BJ (cell line): Measurements from ENCODE around the gene CCDC69. TPM values are rescaled to one million over a fixed set of nuclear protein-coding genes. Genes with fewer than 3 reads are reported as not detected.

Experiments
- CTCF ChIA-PET: fragments of 350-600 bp; formaldehyde crosslinking; extraction: SDS; loops from one replicate; lab custom pipeline; 2021; ENCODE audit warnings: antibody characterized with exemption, inconsistent platforms; lab: Yijun Ruan, JAX
- POLR2A ChIA-PET: fragments of 300-600 bp; sonication (Branson Sonifier 250); formaldehyde crosslinking; extraction: SDS; loops from one replicate; lab custom pipeline; 2021; ENCODE audit warnings: antibody characterized with exemption; lab: Charles Lee
- DNase-seq: peaks from one replicate; pipeline ENCODE4 v3.0.0-alpha.2; 2011; ENCODE audit warnings: low read depth
- H3K27me3 ChIP-seq: 2 replicates; pipeline ENCODE4 v1.6.0; 2011; ENCODE audit warnings: low read length; ENCODE audit not compliant: control insufficient read depth, insufficient read depth
- H3K36me3 ChIP-seq: 2 replicates; pipeline ENCODE4 v1.5.1; 2011; ENCODE audit warnings: low read length; ENCODE audit not compliant: control insufficient read depth, insufficient read depth
- H3K4me3 ChIP-seq: 2 replicates; pipeline ENCODE4 v1.5.1; 2011; ENCODE audit warnings: low read depth, mild to moderate bottlenecking, control low read depth, low read length
- polyA plus RNA-seq: library from polyadenylated mRNA; depleted of rRNA; stranded (reverse); fragments of >200 nt; gene quantifications from 2 replicates; pipeline ENCODE4 v1.2.3, GENCODE V29; 2011
- TF ChIP-seq, protein P1 (sequence below): IDR thresholded peaks from 2 replicates; pipeline ENCODE4 v1.5.1; 2011; ENCODE audit warnings: low read depth, mild to moderate bottlenecking, control low read depth, inconsistent platforms, low read length, moderate library complexity; ENCODE audit not compliant: insufficient read depth

The CCDC69 gene
- polyA plus RNA-seq, 1 experiment = 0.93 TPM

DNA sequence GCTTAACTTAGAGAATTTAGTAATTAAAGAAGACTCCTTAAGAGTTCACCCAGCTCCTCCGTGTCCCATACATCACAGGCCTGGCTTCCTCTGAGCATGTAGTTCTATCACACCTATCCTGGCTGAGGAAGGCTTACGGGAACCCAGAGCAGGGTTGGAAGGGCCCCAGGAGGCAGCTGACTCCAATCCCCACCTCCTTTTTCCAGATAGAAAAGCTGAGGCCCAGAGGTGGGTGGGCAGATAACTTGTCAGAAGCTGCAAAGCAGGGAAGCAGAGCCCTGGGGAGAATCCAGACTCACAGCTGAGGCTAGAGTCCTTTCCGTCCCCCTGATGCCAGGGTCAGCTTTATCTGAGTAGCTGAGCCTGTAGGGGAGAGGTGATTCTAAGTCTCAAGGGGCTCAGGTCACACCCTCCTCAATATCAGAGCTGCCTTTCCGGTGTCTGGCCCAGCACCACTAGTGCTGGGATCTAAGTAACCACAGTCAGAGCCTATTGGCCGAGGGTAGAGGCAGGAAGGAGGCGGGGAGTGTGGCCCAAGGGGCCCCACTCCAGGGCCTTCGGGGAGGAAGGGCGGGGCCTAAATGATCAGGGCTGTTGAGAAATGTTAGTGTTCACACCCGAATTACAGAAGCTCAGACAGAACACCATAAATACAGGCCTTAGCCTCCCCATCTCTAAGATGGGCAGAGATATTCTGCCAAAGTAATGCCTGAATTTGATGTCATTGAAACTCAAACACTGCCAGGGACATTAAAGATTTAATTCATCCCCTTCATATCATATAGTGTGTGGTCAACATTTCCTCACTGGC, 9.9 kb downstream of the CCDC69 start:
- H3K27me3 ChIP-seq = peaks cover 2% of the 10 kb centered on the region; the same call in 1 of the 2 replicates
- no peak overlapping the region for H3K4me3 ChIP-seq
- no peak for DNase-seq
- H3K36me3 ChIP-seq = no peaks in the 10 kb centered on the region; the same call in 1 of the 2 replicates
- ChIA-PET CTCF (interaction anchor here (1.1 to 2.3 kb wide), 3 partner anchors 10 to 445 kb away, joined by 3 to 6 read pairs (median 6); partner anchors contain the start of gene CCDC69), POLR2A (no interaction called here)
- TF ChIP-seq, protein P1, sequence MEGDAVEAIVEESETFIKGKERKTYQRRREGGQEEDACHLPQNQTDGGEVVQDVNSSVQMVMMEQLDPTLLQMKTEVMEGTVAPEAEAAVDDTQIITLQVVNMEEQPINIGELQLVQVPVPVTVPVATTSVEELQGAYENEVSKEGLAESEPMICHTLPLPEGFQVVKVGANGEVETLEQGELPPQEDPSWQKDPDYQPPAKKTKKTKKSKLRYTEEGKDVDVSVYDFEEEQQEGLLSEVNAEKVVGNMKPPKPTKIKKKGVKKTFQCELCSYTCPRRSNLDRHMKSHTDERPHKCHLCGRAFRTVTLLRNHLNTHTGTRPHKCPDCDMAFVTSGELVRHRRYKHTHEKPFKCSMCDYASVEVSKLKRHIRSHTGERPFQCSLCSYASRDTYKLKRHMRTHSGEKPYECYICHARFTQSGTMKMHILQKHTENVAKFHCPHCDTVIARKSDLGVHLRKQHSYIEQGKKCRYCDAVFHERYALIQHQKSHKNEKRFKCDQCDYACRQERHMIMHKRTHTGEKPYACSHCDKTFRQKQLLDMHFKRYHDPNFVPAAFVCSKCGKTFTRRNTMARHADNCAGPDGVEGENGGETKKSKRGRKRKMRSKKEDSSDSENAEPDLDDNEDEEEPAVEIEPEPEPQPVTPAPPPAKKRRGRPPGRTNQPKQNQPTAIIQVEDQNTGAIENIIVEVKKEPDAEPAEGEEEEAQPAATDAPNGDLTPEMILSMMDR = no peak

DNA sequence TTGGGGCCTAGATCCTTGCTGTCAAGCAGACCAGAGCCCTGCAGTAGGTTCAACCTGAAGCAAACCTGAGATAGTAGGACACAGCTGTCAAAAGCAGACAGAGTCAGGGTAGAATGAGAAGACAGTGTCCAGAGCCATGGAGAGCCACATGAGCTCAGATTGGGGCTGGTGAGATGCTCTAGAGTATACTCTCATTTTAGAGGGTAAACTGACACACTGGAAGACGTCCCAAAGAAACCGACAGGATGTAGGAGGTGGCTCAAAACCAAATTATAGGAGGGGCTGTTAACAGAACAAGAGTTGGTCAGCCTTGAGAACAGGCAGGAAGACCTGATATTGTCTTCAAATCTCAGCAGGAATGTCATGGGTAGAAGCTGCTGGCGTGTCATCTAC, 11.5 kb downstream of the CCDC69 start:
- no peaks in the 10 kb centered on the region; the same call in 1 of the 2 replicates for H3K36me3 ChIP-seq
- CTCF ChIA-PET = interaction anchor here (1.1 kb wide), 1 partner anchor 161 kb away, joined by 3 read pairs; no protein-coding TSS in a partner anchor
- no peak for DNase-seq
- no peak overlapping the region for H3K4me3 ChIP-seq
- H3K27me3 ChIP-seq = peaks cover under 1% of the 10 kb centered on the region; the same call in 1 of the 2 replicates
- TF ChIP-seq, protein P1 = no peak
- POLR2A ChIA-PET = no interaction called here

DNA sequence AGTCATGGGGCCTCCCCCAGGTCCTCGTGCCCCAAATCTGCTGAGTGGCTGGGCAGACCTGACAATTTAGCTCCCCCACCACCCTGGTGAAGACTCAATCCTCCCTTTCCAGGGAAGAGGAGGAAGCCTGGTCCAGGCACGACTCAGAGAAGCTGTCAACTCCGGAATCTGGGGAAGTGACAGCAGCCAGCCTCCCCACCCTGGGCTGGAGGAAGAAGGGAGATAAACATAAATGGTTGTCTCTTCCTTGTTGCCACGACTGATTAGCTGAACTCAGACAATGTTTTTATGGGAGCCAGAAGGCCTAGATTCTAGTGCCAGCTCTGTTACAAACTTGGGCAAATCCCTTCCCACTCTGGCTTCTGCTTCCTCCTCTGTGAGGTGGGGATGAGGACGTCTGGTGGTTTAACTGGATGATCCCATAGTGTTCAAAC, 15.4 kb downstream of the CCDC69 start:
- TF ChIP-seq, protein P1 = no peak
- no peak for DNase-seq
- ChIA-PET POLR2A (no interaction called here), CTCF (interaction anchor here (0.6 kb wide), 1 partner anchor 26 kb away, joined by 3 read pairs; no protein-coding TSS in a partner anchor)
- Histone ChIP-seq H3K4me3 (no peak overlapping the region), H3K36me3 (no peaks in the 10 kb centered on the region), H3K27me3 (peaks cover 2% of the 10 kb centered on the region; the same call in 1 of the 2 replicates)

DNA sequence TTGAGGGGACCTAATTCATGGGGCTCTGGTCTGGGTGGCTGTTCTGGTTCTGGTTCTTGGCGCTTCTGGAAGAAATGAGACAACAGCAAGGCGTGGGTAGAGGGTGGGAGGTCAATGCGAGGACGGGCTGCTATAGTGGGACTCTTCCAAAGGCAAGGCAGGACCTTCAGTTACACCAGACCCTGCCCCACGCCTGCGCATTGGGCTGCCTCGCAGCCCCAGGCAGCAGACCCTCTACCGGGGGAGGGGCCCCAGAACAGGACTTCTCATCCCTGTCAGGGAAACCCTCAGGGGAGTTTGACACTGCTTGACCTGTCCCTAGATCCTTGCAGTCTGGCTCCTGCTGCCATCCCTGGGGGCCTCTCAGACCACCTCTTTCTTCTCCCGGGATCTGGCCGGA, 18.5 kb downstream of the CCDC69 start:
- no peak for DNase-seq
- H3K36me3 ChIP-seq = no peaks in the 10 kb centered on the region
- H3K27me3 ChIP-seq = peaks cover 2% of the 10 kb centered on the region; the same call in 1 of the 2 replicates
- TF ChIP-seq, protein P1 = no peak
- H3K4me3 ChIP-seq = no peak overlapping the region
- ChIA-PET CTCF (no interaction called here), POLR2A (no interaction called here)

DNA sequence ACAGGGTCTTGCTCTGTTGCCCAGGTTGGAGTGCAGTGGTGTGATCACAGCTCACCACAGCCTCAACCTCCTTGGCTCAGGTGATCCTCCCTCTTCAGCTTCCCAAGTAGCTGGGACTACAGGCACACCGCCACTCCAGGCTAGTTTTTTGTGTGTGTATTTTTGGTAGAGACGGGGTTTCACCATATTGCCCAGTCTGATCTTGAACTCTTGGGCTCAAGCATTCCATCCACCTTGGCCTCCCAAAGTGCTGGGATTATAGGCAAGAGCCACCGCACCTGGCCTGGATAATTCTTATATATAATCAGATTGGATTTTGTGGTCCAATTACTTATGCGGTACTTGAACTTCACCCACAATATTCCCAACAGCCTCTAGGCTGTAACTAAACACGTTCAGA, 19.8 kb downstream of the CCDC69 start:
- H3K36me3 ChIP-seq = no peaks in the 10 kb centered on the region
- peaks cover 2% of the 10 kb centered on the region; the same call in 1 of the 2 replicates for H3K27me3 ChIP-seq
- no peak overlapping the region for H3K4me3 ChIP-seq
- ChIA-PET POLR2A (no interaction called here), CTCF (no interaction called here)
- no peak for DNase-seq
- TF ChIP-seq, protein P1 = no peak
